RPMI7951 (cell line): ENCODE data around the gene SOD2. TPM values are rescaled to one million over a fixed set of nuclear protein-coding genes. Genes with fewer than 3 reads are reported as not detected.

Experiments used
- total RNA-seq: library from RNA; depleted of rRNA; stranded (reverse); fragments of >200 nt; shearing (Covaris generic); gene quantifications from 2 replicates; pipeline ENCODE4 v1.2.3, GENCODE V29; 2014; rRNA removed

The SOD2 gene
- total RNA-seq, 1 experiment from 2014 or later: 59.8 TPM

Other genes starting within 250 kb of the SOD2 start
- 92.3 and 93.5 TPM in 2 replicates for gene WTAP, start 34.3 kb upstream of the SOD2 start, total RNA-seq
- gene ACAT2, start 68.8 kb upstream of the SOD2 start, total RNA-seq: 58.4 and 69.2 TPM in 2 replicates
- 347 and 421 TPM in 2 replicates for gene TCP1, start 96.4 kb upstream of the SOD2 start, total RNA-seq
- gene MRPL18, start 97.2 kb upstream of the SOD2 start, total RNA-seq: 217 and 236 TPM in 2 replicates
- gene PNLDC1, start 107.0 kb upstream of the SOD2 start, total RNA-seq: not detected in 2 replicates
- not detected in 2 replicates for gene MAS1, start 197.7 kb upstream of the SOD2 start, total RNA-seq